ENCODE data around the gene GIMAP1. TPM values are rescaled to one million over a fixed set of nuclear protein-coding genes. Genes with fewer than 3 reads are reported as not detected.

Gene GIMAP1
- polyA plus RNA-seq, 1 of the 3 experiments (the other 2 are of a cell fraction), result not detected

DNA sequence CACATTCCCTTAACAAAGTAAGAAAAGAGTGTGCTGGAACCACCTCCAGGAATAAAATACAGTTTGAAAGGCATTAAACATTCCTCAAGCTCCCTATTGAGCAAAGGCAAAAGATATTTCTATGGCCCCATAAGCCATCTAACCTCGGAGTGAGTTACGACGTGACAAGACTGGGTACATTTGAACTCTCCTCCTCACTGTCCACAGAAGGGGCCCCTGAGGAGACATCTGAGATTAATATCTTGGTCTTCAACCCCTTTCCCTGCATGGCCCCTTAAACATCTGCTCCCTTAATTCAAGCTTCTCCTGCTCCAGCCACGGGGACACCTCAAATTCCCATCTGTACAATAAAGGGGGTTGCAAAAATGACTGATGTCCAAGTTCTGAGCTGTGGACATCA lies 526 bp downstream of the GIMAP1 start:
- CTCF ChIA-PET, result no interaction called here
- Histone ChIP-seq H3F3A (replicated peaks; ENCODE audit: insufficient read depth) (no peaks in the 10 kb centered on the region), H3K79me2 (ENCODE audit: insufficient read depth) (no peaks in the 10 kb centered on the region), H3K9me3 (no peaks in the 10 kb centered on the region), H4K20me1 (ENCODE audit: insufficient read depth) (no peaks in the 10 kb centered on the region), H3K4me3 (ENCODE audit: low read depth in 2 of 2, low read length in 1 of 2) (no peak overlapping the region), H2AFZ (ENCODE audit: low read depth) (no peak overlapping the region), H3K4me2 (no peak overlapping the region), H3K27ac (ENCODE audit: low read depth in 2 of 2, low read length in 1 of 2) (no peak overlapping the region), H3K27me3 (ENCODE audit: insufficient read depth) (peaks cover 49% of the 10 kb centered on the region), H3K9ac (no peak overlapping the region), H3K9me2 (no peaks in the 10 kb centered on the region), H3K4me1 (ENCODE audit: control insufficient read depth in 1 of 2, insufficient read depth in 2 of 2, low read depth in 1 of 2, low read length in 1 of 2) (no peaks in the 10 kb centered on the region), H3K36me3 (replicated peaks in 1 of 2; ENCODE audit: control insufficient read depth in 1 of 2, insufficient read depth in 2 of 2, low read length in 1 of 2) (no peaks in the 10 kb centered on the region)
- WGBS (ENCODE audit: low lambda C conversion rate), result 3% methylated on average over 4 of the region's 4 CpGs
- TF ChIP-seq NRF1 (IDR thresholded peaks at IDR 0.05; ENCODE audit: low read depth, low read length) (no peak), MXI1 (IDR thresholded peaks at IDR 0.05; ENCODE audit: low read depth, low read length) (no peak), RCOR1 (IDR thresholded peaks at IDR 0.05; ENCODE audit: low read length) (no peak), EZH2phosphoT487 (IDR thresholded peaks at IDR 0.05; ENCODE audit: borderline replicate concordance, low read depth) (no peak), TEAD4 (IDR thresholded peaks at IDR 0.05; ENCODE audit: borderline replicate concordance, insufficient read depth) (no peak), ZBTB33 (IDR thresholded peaks at IDR 0.05; ENCODE audit: borderline replicate concordance, low read depth) (no peak), PBX3 (IDR thresholded peaks at IDR 0.05) (no peak), ELF1 (IDR thresholded peaks at IDR 0.05) (no peak), MEF2A (IDR thresholded peaks at IDR 0.05; ENCODE audit: borderline replicate concordance, low read depth) (no peak), RXRA (IDR thresholded peaks at IDR 0.05; ENCODE audit: borderline replicate concordance, low read depth) (no peak), POLR2AphosphoS5 (IDR thresholded peaks at IDR 0.05; ENCODE audit: low read depth, low read length) (no peak), GATA2 (CRISPR knock-in tag; IDR thresholded peaks at IDR 0.05) (no peak)
- TF ChIP-seq, protein P1, sequence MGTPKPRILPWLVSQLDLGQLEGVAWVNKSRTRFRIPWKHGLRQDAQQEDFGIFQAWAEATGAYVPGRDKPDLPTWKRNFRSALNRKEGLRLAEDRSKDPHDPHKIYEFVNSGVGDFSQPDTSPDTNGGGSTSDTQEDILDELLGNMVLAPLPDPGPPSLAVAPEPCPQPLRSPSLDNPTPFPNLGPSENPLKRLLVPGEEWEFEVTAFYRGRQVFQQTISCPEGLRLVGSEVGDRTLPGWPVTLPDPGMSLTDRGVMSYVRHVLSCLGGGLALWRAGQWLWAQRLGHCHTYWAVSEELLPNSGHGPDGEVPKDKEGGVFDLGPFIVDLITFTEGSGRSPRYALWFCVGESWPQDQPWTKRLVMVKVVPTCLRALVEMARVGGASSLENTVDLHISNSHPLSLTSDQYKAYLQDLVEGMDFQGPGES (IDR thresholded peaks at IDR 0.05; ENCODE audit: low read depth, low read length), result no peak
- TF ChIP-seq, protein P2, sequence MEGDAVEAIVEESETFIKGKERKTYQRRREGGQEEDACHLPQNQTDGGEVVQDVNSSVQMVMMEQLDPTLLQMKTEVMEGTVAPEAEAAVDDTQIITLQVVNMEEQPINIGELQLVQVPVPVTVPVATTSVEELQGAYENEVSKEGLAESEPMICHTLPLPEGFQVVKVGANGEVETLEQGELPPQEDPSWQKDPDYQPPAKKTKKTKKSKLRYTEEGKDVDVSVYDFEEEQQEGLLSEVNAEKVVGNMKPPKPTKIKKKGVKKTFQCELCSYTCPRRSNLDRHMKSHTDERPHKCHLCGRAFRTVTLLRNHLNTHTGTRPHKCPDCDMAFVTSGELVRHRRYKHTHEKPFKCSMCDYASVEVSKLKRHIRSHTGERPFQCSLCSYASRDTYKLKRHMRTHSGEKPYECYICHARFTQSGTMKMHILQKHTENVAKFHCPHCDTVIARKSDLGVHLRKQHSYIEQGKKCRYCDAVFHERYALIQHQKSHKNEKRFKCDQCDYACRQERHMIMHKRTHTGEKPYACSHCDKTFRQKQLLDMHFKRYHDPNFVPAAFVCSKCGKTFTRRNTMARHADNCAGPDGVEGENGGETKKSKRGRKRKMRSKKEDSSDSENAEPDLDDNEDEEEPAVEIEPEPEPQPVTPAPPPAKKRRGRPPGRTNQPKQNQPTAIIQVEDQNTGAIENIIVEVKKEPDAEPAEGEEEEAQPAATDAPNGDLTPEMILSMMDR (IDR thresholded peaks at IDR 0.05), result no peak
- no peak for DNase-seq
- POLR2A ChIA-PET, result no interaction called here

All from SK-N-SH (cell line).